GM20000 (cell line): ENCODE data around the gene FCN3.

Experiments
- DNase-seq: peaks from one replicate; pipeline ENCODE4 v3.0.0; 2012; ENCODE audit warnings: low spot score
- CTCF ChIP-seq: IDR thresholded peaks from 2 replicates; pipeline ENCODE4 v1.5.1; 2012; ENCODE audit warnings: mild to moderate bottlenecking, control low read depth; ENCODE audit errors: extremely low read depth, missing control alignments

FCN3 gene

GRCh38 chr1:27322569-27323240 is 51.9 kb downstream of the FCN3 start:
- TF ChIP-seq CTCF, result no peak
- no peak for DNase-seq

GRCh38 chr1:27321813-27322568 is 52.6 kb downstream of the FCN3 start, which contains the start of gene TMEM222:
Gene TMEM222 (plus strand): TSS chr1:27322163. CDS start chr1:27322198, 35 bp downstream.
- TF ChIP-seq CTCF, result no peak
- DNase-seq, result peak; percentile 97
